Fibroblast of villous mesenchyme (primary cell): Measurements from ENCODE around the gene SLC34A1. TPM values are rescaled to one million over a fixed set of nuclear protein-coding genes. Genes with fewer than 3 reads are reported as not detected.

Experiments used
- DNase-seq: peaks from one replicate; pipeline ENCODE4 v3.0.0-alpha.2; 2010; ENCODE audit warnings: low read depth
- H3K4me3 ChIP-seq: 2 replicates; pipeline ENCODE4 v1.5.1; 2011; ENCODE audit warnings: low read depth, mild to moderate bottlenecking, low read length
- CTCF ChIP-seq: IDR thresholded peaks from 2 replicates; pipeline ENCODE4 v1.5.1; 2012; ENCODE audit warnings: low read depth, mild to moderate bottlenecking, low read length; ENCODE audit not compliant: insufficient read depth
- total RNA-seq: library from RNA; depleted of rRNA; stranded (reverse); fragments of >200 nt; gene quantifications from 2 replicates; pipeline ENCODE4 v1.2.3, GENCODE V29; 2012

Gene SLC34A1, protein sequence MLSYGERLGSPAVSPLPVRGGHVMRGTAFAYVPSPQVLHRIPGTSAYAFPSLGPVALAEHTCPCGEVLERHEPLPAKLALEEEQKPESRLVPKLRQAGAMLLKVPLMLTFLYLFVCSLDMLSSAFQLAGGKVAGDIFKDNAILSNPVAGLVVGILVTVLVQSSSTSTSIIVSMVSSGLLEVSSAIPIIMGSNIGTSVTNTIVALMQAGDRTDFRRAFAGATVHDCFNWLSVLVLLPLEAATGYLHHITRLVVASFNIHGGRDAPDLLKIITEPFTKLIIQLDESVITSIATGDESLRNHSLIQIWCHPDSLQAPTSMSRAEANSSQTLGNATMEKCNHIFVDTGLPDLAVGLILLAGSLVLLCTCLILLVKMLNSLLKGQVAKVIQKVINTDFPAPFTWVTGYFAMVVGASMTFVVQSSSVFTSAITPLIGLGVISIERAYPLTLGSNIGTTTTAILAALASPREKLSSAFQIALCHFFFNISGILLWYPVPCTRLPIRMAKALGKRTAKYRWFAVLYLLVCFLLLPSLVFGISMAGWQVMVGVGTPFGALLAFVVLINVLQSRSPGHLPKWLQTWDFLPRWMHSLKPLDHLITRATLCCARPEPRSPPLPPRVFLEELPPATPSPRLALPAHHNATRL
- not detected in 2 replicates for total RNA-seq

DNA sequence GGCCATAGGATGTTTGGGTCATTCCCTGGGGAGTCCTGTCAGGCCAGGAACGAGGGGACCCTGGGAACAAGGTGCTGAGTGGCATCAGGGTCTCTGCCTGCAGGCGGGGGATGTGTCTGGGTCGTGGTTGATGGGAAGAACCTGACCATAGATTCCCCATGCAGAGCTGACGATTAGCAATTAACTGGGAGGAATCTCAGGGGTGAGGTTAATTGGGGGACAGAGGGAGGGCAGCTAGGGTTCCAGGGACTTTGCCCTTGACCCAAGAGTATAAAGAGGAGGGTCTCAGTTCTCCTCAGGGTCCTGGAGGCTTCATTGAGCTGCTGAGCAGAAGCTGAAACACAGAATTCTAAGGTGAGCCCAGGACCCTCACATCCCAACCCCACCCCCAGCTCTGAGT lies at the start of gene SLC34A1:
TSS of gene SLC34A1 (plus strand) at position 301 of the 400 bp plus-strand sequence. CDS start 1,308 bp downstream, outside the sequence.
- no peak for TF ChIP-seq CTCF
- no peak for DNase-seq
- H3K4me3 ChIP-seq: no peak within 1 kb of the TSS

- no peak for TF ChIP-seq CTCF
- no peak overlapping the region for H3K4me3 ChIP-seq
- DNase-seq: no peak
These were observed 49.2 kb upstream of the SLC34A1 start for GRCh38 chr5:177334781-177335700.

GRCh38 chr5:177335701-177336065 lies 48.6 kb upstream of the SLC34A1 start:
- TF ChIP-seq CTCF: no peak
- DNase-seq: no peak
- H3K4me3 ChIP-seq: no peak overlapping the region

DNA sequence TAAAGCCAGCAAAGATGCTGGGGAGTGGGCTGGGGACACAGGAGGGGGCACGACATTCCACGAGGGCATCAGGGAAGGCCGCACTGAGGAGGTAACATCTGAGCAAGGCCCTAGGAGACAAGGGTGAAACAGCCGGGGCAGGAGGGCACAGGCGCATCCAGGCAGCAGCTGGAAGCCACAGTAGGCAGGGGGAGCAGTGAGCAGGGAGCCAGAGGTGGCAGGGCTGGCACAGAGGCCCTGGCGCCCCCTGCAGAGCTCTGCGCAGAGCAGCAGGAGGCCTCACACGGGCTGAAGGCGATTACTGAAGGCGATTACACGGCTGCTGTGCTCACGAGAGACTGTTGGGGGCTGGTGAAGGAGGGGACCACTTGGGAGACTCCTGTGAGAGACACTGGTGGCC lies 48.1 kb upstream of the SLC34A1 start:
- peak; percentile 38 for TF ChIP-seq CTCF

DNA sequence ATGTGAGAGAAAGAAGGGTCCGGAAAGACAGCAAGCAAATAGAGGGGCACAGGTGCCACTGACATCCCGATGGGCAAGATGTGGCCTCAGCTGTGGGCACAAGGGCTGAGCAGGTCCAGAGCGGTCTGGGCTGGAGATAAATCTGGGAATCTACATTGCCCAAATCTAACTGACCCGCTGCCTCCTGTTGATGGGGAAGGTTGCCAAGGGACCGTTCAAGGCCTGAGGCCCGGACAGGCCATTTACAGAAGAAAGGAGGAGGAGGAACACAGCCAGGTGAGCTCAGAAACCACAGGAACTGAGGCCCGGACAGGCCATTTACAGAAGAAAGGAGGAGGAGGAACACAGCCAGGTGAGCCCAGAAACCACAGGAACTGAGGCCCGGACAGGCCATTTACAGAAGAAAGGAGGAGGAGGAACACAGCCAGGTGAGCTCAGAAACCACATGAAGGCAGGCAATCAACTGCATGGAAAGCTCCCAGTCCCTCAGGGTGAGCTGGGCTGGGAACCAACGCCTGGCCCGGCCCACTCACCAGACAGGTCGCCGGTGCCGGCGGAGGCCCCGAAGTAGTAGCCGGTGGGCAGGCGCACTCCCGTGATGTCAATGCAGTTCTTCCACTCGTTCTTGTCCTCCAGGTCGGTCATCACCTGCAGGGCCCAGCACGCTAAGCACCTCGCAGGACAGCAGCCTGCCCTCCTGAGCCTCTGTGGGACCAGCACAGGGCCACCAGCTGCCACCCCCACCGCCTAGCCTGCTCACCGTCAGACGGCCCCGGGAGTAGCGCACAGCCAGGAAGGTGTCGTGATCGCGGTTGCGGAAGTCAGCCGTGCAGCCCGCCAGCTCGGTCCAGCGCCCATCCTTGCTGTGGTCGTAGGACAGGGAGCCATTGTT lies 47.4 kb upstream of the SLC34A1 start:
- TF ChIP-seq CTCF: no peak
- no peak overlapping the region for H3K4me3 ChIP-seq
- no peak for DNase-seq

More for the DNA sequence above, 48.1 kb upstream of the SLC34A1 start:
- no peak overlapping the region for H3K4me3 ChIP-seq
- no peak for DNase-seq
